ENCODE data around the gene OPRD1.

Gene OPRD1

GRCh38 chr1:28886731-28887418, 74.9 kb downstream of the OPRD1 start:
- no peak for DNase-seq

GRCh38 chr1:28887419-28887834, 75.5 kb downstream of the OPRD1 start:
- DNase-seq, result no peak

GRCh38 chr1:28887835-28888682, 76.1 kb downstream of the OPRD1 start:
- DNase-seq, result no peak

GRCh38 chr1:28888915-28889314, 76.9 kb downstream of the OPRD1 start:
- no peak for DNase-seq

GRCh38 chr1:28889357-28889756, 77.4 kb downstream of the OPRD1 start:
- no peak for DNase-seq

GRCh38 chr1:28890435-28890834, 78.5 kb downstream of the OPRD1 start:
- DNase-seq, result no peak

- no peak for DNase-seq
These were observed 78.9 kb downstream of the OPRD1 start for GRCh38 chr1:28890836-28891235.

- no peak for DNase-seq
These were observed 79.3 kb downstream of the OPRD1 start for GRCh38 chr1:28891256-28891655.

GRCh38 chr1:28893403-28894102, 81.6 kb downstream of the OPRD1 start:
- no peak for DNase-seq

- DNase-seq, result no peak
These were observed 82.8 kb downstream of the OPRD1 start for GRCh38 chr1:28894785-28895184.

GRCh38 chr1:28895896-28896608, 84.1 kb downstream of the OPRD1 start:
- DNase-seq, result no peak

GRCh38 chr1:28896609-28896986, 84.6 kb downstream of the OPRD1 start:
- no peak for DNase-seq

GRCh38 chr1:28897789-28898188, 85.8 kb downstream of the OPRD1 start:
- DNase-seq, result no peak

- no peak for DNase-seq
These were observed 86.5 kb downstream of the OPRD1 start for GRCh38 chr1:28898405-28898881.

GRCh38 chr1:28899267-28899666, 87.3 kb downstream of the OPRD1 start:
- no peak for DNase-seq

- DNase-seq, result no peak
These were observed 88.6 kb downstream of the OPRD1 start for GRCh38 chr1:28900562-28900961.

GRCh38 chr1:28902738-28903137, 90.8 kb downstream of the OPRD1 start:
- DNase-seq, result no peak

GRCh38 chr1:28905921-28906666, 94.1 kb downstream of the OPRD1 start:
- no peak for DNase-seq

- no peak for DNase-seq
These were observed 97.2 kb downstream of the OPRD1 start for GRCh38 chr1:28909198-28909597.

- no peak for DNase-seq
These were observed 98.6 kb downstream of the OPRD1 start for GRCh38 chr1:28910379-28911115.

- DNase-seq, result no peak
These were observed 101.8 kb downstream of the OPRD1 start for GRCh38 chr1:28913786-28914227.

Data from NCI-H187 treated with DMSO at 0.1 percent for 48 hours (cell line).